GM12891 (cell line): Measurements from ENCODE around the gene RAB20.
A peak's percentile ranks its signal among the peaks of the same experiment; 100 is the strongest.
"Not testable (repeated sequence)": the region's sequence is repeated elsewhere in the genome, so short reads cannot be mapped to it uniquely, and the experiment has no call there.

Experiments used
- DNase-seq: peaks from one replicate; pipeline ENCODE4 v3.0.0; 2011; ENCODE audit warnings: low spot score; ENCODE audit not compliant: insufficient read length
- FAIRE-seq: peaks from 2 replicates; lab custom pipeline; 2011; peaks lifted over from hg19 to GRCh38; lab: Jason Lieb, UNC
- PAX5 ChIP-seq: IDR thresholded peaks from 2 replicates; pipeline ENCODE4 v1.6.1; 2011; ENCODE audit warnings: low read length, moderate library complexity, mild to moderate bottlenecking; ENCODE audit not compliant: insufficient read depth, severe bottlenecking
- POLR2A ChIP-seq: IDR thresholded peaks from 2 replicates; pipeline ENCODE4 v1.6.1; 2011; ENCODE audit warnings: low read depth, low read length, control low read depth
- POLR2AphosphoS5 ChIP-seq: IDR thresholded peaks from 2 replicates; pipeline ENCODE4 v1.6.1; 2011; ENCODE audit warnings: low read depth, low read length, control low read depth
- POU2F2 ChIP-seq: IDR thresholded peaks from 2 replicates; pipeline ENCODE4 v1.6.1; 2011; ENCODE audit warnings: low read depth, mild to moderate bottlenecking, control low read depth, low read length, moderate library complexity
- SPI1 ChIP-seq: IDR thresholded peaks from 2 replicates; pipeline ENCODE4 v1.6.1; 2011; ENCODE audit warnings: low read depth, low read length, control low read depth
- TAF1 ChIP-seq: IDR thresholded peaks from 2 replicates; pipeline ENCODE4 v1.6.1; 2011; ENCODE audit warnings: low read depth, low read length, control low read depth

Gene RAB20

GRCh38 chr13:110576070-110576394, 14.5 kb upstream of the RAB20 start:
- no peak for DNase-seq
- peak; percentile 31 for FAIRE-seq
- TF ChIP-seq TAF1 (no peak), SPI1 (peak; percentile 74), POLR2A (no peak)

GRCh38 chr13:110575322-110576069, 14.0 kb upstream of the RAB20 start:
- peak; percentile 45 for DNase-seq
- FAIRE-seq: peak; percentile 95
- TF ChIP-seq SPI1 (peak; percentile 85), POU2F2 (no peak; the same call in 1 of the 2 replicates)

GRCh38 chr13:110574161-110574560, 12.6 kb upstream of the RAB20 start:
- no peak for TF ChIP-seq POLR2AphosphoS5
- TF ChIP-seq TAF1: no peak
- TF ChIP-seq POU2F2: no peak
- no peak for TF ChIP-seq SPI1
- no peak for TF ChIP-seq POLR2A
- TF ChIP-seq PAX5: no peak
- FAIRE-seq (no peak), DNase-seq (no peak)

- TF ChIP-seq POLR2AphosphoS5: no peak
- TF ChIP-seq TAF1: no peak
- no peak for TF ChIP-seq SPI1
- no peak for TF ChIP-seq POU2F2
- TF ChIP-seq PAX5: no peak
- no peak for TF ChIP-seq POLR2A
- FAIRE-seq (no peak), DNase-seq (no peak)
Observed at GRCh38 chr13:110572778-110573118, 11.2 kb upstream of the RAB20 start.

- DNase-seq (no peak), FAIRE-seq (no peak)
- TF ChIP-seq TAF1: no peak
- no peak for TF ChIP-seq PAX5
- no peak for TF ChIP-seq POLR2AphosphoS5
- no peak for TF ChIP-seq POU2F2
- TF ChIP-seq POLR2A: no peak
- TF ChIP-seq SPI1: no peak
Observed at GRCh38 chr13:110571896-110572777, 10.6 kb upstream of the RAB20 start.

- DNase-seq (no peak), FAIRE-seq (no peak)
- no peak for TF ChIP-seq POU2F2
Observed at GRCh38 chr13:110570886-110571285, 9.4 kb upstream of the RAB20 start.

GRCh38 chr13:110569962-110570361, 8.4 kb upstream of the RAB20 start:
- not testable (repeated sequence) for FAIRE-seq, DNase-seq

- DNase-seq (no peak), FAIRE-seq (no peak)
- no peak for TF ChIP-seq POU2F2
Observed at GRCh38 chr13:110568612-110569011, 7.1 kb upstream of the RAB20 start.

GRCh38 chr13:110566171-110566570, 4.6 kb upstream of the RAB20 start:
- TF ChIP-seq SPI1: no peak
- no peak for TF ChIP-seq POLR2A
- TF ChIP-seq POLR2AphosphoS5: no peak
- no peak for TF ChIP-seq TAF1
- TF ChIP-seq POU2F2: no peak
- TF ChIP-seq PAX5: no peak
- FAIRE-seq: no peak

GRCh38 chr13:110565296-110565695, 3.8 kb upstream of the RAB20 start:
- no peak for FAIRE-seq
- no peak for DNase-seq
- no peak for TF ChIP-seq TAF1
- TF ChIP-seq SPI1: no peak

More at GRCh38 chr13:110566171-110566570, 4.6 kb upstream of the RAB20 start:
- DNase-seq: no peak

GRCh38 chr13:110564472-110564985, 3.0 kb upstream of the RAB20 start:
- FAIRE-seq: peak; percentile 47
- DNase-seq: no peak
- no peak for TF ChIP-seq SPI1
- TF ChIP-seq POLR2A: no peak
- TF ChIP-seq POU2F2: no peak
- no peak for TF ChIP-seq TAF1
